A549 treated with CORT108297 at 1 μM for 4 hours (cell line): Measurements from ENCODE around the gene TIMM17A. TPM values are rescaled to one million over a fixed set of nuclear protein-coding genes. Genes with fewer than 3 reads are reported as not detected.

Experiments used
- total RNA-seq: library from RNA; stranded (reverse); fragments of 200-300 nt; extraction: Qiagen RNA extraction; gene quantifications from 5 replicates; pipeline ENCODE4 v1.2.3, GENCODE V29; 2022

TIMM17A gene
- 93.4 to 156 TPM (median 98.8 TPM) in 5 replicates for total RNA-seq

GRCh38 chr1:201955009-201955728 lies at the start of gene TIMM17A:
TIMM17A (plus strand) TSS chr1:201955503; CDS start chr1:201955527, 24 bp downstream.

DNA sequence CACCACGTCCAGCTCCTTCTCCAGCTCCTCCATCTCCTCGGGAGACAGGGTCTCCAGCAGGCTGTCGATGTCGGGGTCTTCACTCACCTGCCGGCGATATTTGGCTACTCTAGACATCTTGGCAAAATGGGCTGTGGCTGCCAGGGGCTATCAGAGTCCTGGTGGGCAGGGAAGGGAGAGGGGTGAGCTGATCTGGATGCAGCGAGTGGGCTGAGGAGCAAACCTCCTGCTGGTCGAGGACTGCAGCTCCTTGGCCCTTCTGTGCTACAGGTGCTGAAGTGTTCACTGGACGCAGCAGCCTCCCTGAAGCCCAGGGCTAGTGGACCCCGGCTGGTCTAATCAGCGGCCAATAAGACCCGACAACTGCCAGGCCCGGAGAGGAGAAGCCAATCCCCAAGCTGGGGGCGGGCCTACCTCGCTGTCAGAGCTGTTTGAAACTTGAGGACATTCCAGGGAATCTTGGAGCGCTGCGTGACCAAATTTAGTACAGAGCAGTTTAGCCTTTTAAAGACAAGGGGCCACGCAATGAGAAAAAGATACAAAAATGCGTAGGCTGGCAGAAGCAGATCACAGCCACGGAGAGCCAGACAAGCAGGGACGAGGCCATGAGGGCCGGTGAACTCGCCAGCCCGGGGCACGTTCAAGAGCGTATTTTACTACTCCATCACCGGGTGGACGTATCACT lies 8.9 kb upstream of the TIMM17A start, which contains the start of gene LMOD1:
Gene LMOD1, minus strand, starts transcription at position 325 of the 685 bp plus-strand sequence. Its CDS starts 208 bp downstream, at position 117.

GRCh38 chr1:201982623-201983379 lies 27.5 kb downstream of the TIMM17A start, which contains the start of gene RNPEP:
RNPEP (plus strand) TSS chr1:201982648; CDS start chr1:201982667, 19 bp downstream.

GRCh38 chr1:202010180-202011015 lies 55.1 kb downstream of the TIMM17A start, which contains the start of gene ELF3:
ELF3 (plus strand) TSS chr1:202010587; CDS start chr1:202011137, 550 bp downstream.

Other genes starting within 250 kb of the TIMM17A start
- 24.9 to 42.6 TPM (median 41.7 TPM) in 5 replicates for gene IPO9, start 126.3 kb upstream of the TIMM17A start, total RNA-seq
- 10.7 to 19.4 TPM (median 17.9 TPM) in 5 replicates for gene SHISA4, start 66.6 kb upstream of the TIMM17A start, total RNA-seq
- not detected in 5 replicates for gene LMOD1, start 9.0 kb upstream of the TIMM17A start, total RNA-seq
- gene RNPEP, start 27.1 kb downstream of the TIMM17A start, total RNA-seq: 85.6 to 92.9 TPM (median 88.3 TPM) in 5 replicates
- gene ELF3, start 55.1 kb downstream of the TIMM17A start, total RNA-seq: 183 to 288 TPM (median 257 TPM) in 5 replicates
- gene GPR37L1, start 167.4 kb downstream of the TIMM17A start, total RNA-seq: 0.10 to 0.19 TPM (median 0.16 TPM) in 5 replicates
- gene ARL8A, start 189.2 kb downstream of the TIMM17A start, total RNA-seq: 39.8 to 53.3 TPM (median 46.4 TPM) in 5 replicates
- 0.07 to 0.10 TPM in 2 of 5 replicates, not detected in the others for gene PTPN7, start 205.1 kb downstream of the TIMM17A start, total RNA-seq
- gene LGR6, start 238.3 kb downstream of the TIMM17A start, total RNA-seq: 0.35 to 1.1 TPM (median 0.55 TPM) in 5 replicates